HepG2 (cell line): Measurements from ENCODE around the gene VMA21. TPM values are rescaled to one million over a fixed set of nuclear protein-coding genes. Genes with fewer than 3 reads are reported as not detected.

Experiments used
- JARID2 ChIP-seq: sonication (generic); formaldehyde crosslinking; IDR thresholded peaks from 2 replicates; pipeline ENCODE4 v1.8.1; 2023; ENCODE audit warnings: missing genetic modification reagents, inconsistent platforms; ENCODE audit not compliant: insufficient replicate concordance
- KAT7 ChIP-seq: IDR thresholded peaks from 2 replicates; pipeline ENCODE4 v1.6.1; 2018; ENCODE audit warnings: borderline replicate concordance, missing compliant biosample characterization
- KDM5B ChIP-seq: sonication (generic); formaldehyde crosslinking; IDR thresholded peaks from 2 replicates; pipeline ENCODE4 v1.4.0; 2020; ENCODE audit warnings: missing genetic modification reagents, mild to moderate bottlenecking, borderline replicate concordance
- LCORL ChIP-seq, 2 experiments: fragments of 450-650 bp in 1 of 2; sonication (generic) in 1 of 2; formaldehyde crosslinking in 1 of 2; IDR thresholded peaks; 2 replicates each; pipeline versions ENCODE4 v1.5.0 to v1.6.1; 2017 to 2020; ENCODE audit warnings: antibody characterized with exemption in 1 of 2, missing genetic modification reagents in 1 of 2
- MAFG ChIP-seq: sonication (generic); formaldehyde crosslinking; IDR thresholded peaks from 2 replicates; pipeline ENCODE4 v1.5.1; 2020; ENCODE audit warnings: mild to moderate bottlenecking, missing genetic modification reagents
- NFIB ChIP-seq: sonication (generic); formaldehyde crosslinking; IDR thresholded peaks from 2 replicates; pipeline ENCODE4 v1.9.0; 2021; ENCODE audit warnings: missing genetic modification reagents, mild to moderate bottlenecking, borderline replicate concordance
- PHF21A ChIP-seq: sonication (generic); formaldehyde crosslinking; IDR thresholded peaks from 2 replicates; pipeline ENCODE4 v1.5.0; 2020; ENCODE audit warnings: mild to moderate bottlenecking, missing genetic modification reagents
- PLSCR1 ChIP-seq: sonication (generic); formaldehyde crosslinking; IDR thresholded peaks from 2 replicates; pipeline ENCODE4 v1.5.0; 2020; ENCODE audit warnings: missing genetic modification reagents, mild to moderate bottlenecking, borderline replicate concordance
- REST ChIP-seq, 2 experiments: IDR thresholded peaks; 2 replicates each; pipeline ENCODE4 v1.6.1; 2011 to 2012; ENCODE audit warnings: low read length in 2 of 2, borderline replicate concordance in 1 of 2, low read depth in 1 of 2, mild to moderate bottlenecking in 1 of 2, moderate library complexity in 1 of 2
- RFX5 ChIP-seq: IDR thresholded peaks from 2 replicates; pipeline ENCODE4 v1.6.1; 2011; ENCODE audit warnings: low read depth, low read length, improper control_type of control experiment
- SKI ChIP-seq: fragments of 450-650 bp; IDR thresholded peaks from one replicate; pipeline ENCODE4 v1.6.1; 2018; ENCODE audit warnings: mild to moderate bottlenecking; ENCODE audit not compliant: partially characterized antibody
- SMAD1 ChIP-seq: sonication (generic); formaldehyde crosslinking; IDR thresholded peaks from 2 replicates; pipeline ENCODE4 v1.4.0; 2020; ENCODE audit warnings: missing genetic modification reagents, low read depth, mild to moderate bottlenecking, borderline replicate concordance
- TBL1XR1 ChIP-seq: fragments of 150-350 bp; IDR thresholded peaks from 2 replicates; pipeline ENCODE4 v1.6.1; 2014; ENCODE audit warnings: borderline replicate concordance, low read length; ENCODE audit not compliant: partially characterized antibody
- THAP7 ChIP-seq: sonication (generic); formaldehyde crosslinking; IDR thresholded peaks from 2 replicates; pipeline ENCODE4 v1.8.1; 2023; ENCODE audit warnings: mild to moderate bottlenecking, missing genetic modification reagents
- ZGPAT ChIP-seq: IDR thresholded peaks from 2 replicates; pipeline ENCODE4 v1.6.1; 2016; ENCODE audit warnings: mild to moderate bottlenecking
- ZNF143 ChIP-seq: sonication (generic); formaldehyde crosslinking; IDR thresholded peaks from 2 replicates; pipeline ENCODE4 v1.4.0; 2020; ENCODE audit warnings: missing genetic modification reagents
- ZNF260 ChIP-seq: sonication (generic); formaldehyde crosslinking; IDR thresholded peaks from 2 replicates; pipeline ENCODE4 v1.4.0; 2020; ENCODE audit warnings: missing genetic modification reagents, low read depth, mild to moderate bottlenecking, borderline replicate concordance
- ZNF263 ChIP-seq: sonication (generic); formaldehyde crosslinking; IDR thresholded peaks from 2 replicates; pipeline ENCODE4 v1.4.0; 2020; ENCODE audit warnings: missing genetic modification reagents
- ZNF335 ChIP-seq: sonication (generic); formaldehyde crosslinking; IDR thresholded peaks from 2 replicates; pipeline ENCODE4 v1.4.0; 2020; ENCODE audit warnings: missing genetic modification reagents
- ZNF879 ChIP-seq: sonication (generic); formaldehyde crosslinking; IDR thresholded peaks from 2 replicates; pipeline ENCODE4 v1.8.1; 2023; ENCODE audit warnings: missing genetic modification reagents
- polyA plus RNA-seq, 8 experiments: library from polyadenylated mRNA; depleted of rRNA in 3 of 8; stranded (reverse) in 7 of 8; unstranded in 1 of 8; fragments of >200 nt; fragmentation: Illumina TruSeq in 4 of 8; extraction: Trizol in 4 of 8; gene quantifications; 2 replicates each; pipeline versions ENCODE4 v1.2.1 to v1.2.3, GENCODE V29; 2011 to 2016; ENCODE audit warnings: low read depth in 4 of 8, missing spikeins in 1 of 8, mixed read lengths in 1 of 8; ENCODE audit not compliant: insufficient read depth in 1 of 8
- total RNA-seq, 5 experiments: library from RNA; depleted of rRNA; stranded (reverse); fragments of >200 nt; fragmentation: Illumina TruSeq; extraction: Trizol; gene quantifications; 2 replicates each; pipeline ENCODE4 v1.2.3, GENCODE V29; 2016; ENCODE audit warnings: low read depth in 1 of 5

Gene VMA21
- total and polyA plus RNA-seq, 2 of the 13 experiments (the other 11 are each of a cell fraction or from before 2014, with no cell fraction given), result 20.9 to 42.4 TPM

- TF ChIP-seq ZNF335 (CRISPR knock-in tag) (no peak), ZNF143 (CRISPR knock-in tag) (no peak), PLSCR1 (CRISPR knock-in tag) (no peak), MAFG (CRISPR knock-in tag) (no peak), LCORL (IDR thresholded peaks at IDR 0.05) (no peak), LCORL (CRISPR knock-in tag; IDR thresholded peaks at IDR 0.05) (no peak), SMAD1 (no peak), TBL1XR1 (no peak), KDM5B (CRISPR knock-in tag) (peak; percentile 70; the same call in 1 of the 2 replicates), NFIB (CRISPR knock-in tag) (no peak), KAT7 (CRISPR knock-in tag) (0 out of 2 replicates have a peak, but pooled peaks have one; percentile 61), PHF21A (CRISPR knock-in tag) (no peak), SKI (no peak), THAP7 (CRISPR knock-in tag) (no peak), ZNF879 (CRISPR knock-in tag) (peak; percentile 68; the same call in 1 of the 2 replicates), JARID2 (CRISPR knock-in tag) (no peak), ZNF263 (CRISPR knock-in tag) (0 out of 2 replicates have a peak, but pooled peaks have one; percentile 35), RFX5 (no peak), REST (IDR thresholded peaks at IDR 0.05; ENCODE audit: borderline replicate concordance in 1 of 2, low read depth in 1 of 2, low read length in 2 of 2) (no peak), ZNF260 (CRISPR knock-in tag) (no peak), ZGPAT (no peak)
These were observed at the start of gene VMA21 (continued) for GRCh38 chrX:151396825-151397740.
